GM21423 (cell line): ENCODE measurements around the gene CACNB4.

Experiments
- ATAC-seq: cut with Tn5 transposase; IDR thresholded peaks from one replicate; pipeline ENCODE4 v1.9.1; 2021; ENCODE audit warnings: mild to moderate bottlenecking, moderate library complexity; ENCODE audit not compliant: unreplicated experiment

The CACNB4 gene

DNA sequence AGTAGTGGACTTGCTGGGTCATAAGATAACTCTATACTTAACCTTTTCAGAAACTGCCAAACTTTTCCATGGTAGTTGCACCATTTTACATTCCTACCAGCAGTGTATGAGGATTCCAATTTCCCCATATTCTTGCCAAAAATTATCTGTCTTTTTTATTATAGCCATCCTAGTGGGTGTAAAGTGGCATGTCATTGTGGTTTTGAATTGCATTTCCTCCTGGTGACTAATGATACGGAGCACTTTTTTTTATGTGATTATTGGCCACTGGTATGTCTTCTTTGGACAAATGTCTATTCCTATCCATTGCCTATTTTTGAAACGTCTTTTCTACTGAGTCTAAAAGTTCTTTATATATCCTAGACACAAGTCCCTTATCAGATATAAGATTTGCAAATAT, 44.3 kb downstream of the CACNB4 start:
- ATAC-seq = no peak

DNA sequence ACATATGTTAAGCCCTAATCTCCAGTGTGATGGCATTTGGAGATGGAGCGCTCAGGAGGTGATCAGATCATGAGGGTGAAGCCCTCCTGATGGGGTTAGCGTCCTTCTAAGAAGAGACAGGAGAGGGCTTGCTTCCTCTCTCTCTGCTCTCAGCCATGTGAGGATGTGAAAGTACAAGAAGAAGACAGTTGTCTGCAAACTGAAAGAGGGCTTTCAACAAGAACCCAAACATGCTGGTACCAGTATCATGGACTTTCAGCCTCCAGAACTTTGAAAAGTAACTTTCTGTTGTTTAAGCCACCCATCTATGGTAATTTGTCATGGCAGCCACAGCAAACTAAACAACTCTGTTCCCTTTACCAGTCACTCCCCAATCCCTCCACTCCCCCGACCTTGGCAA, 47.4 kb downstream of the CACNB4 start:
- ATAC-seq = peak; percentile 30

DNA sequence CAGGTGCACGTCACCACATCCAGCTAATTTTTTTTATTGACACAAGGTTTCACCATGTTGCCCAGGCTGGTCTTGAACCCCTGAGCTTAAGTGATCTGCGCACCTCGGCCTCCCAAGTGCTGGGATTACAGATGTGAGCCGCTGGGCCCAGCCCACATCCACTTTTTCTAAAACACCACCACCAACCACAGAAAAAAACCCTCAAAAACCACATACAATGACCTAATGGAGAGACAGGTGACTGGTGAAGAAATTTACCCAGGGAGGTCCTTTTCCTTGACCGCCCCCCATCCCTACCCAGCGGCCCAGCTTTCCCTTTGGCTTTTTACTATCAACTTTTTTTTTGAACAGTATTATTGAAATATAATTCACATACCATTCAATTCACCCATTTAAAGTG, 47.9 kb downstream of the CACNB4 start:
- no peak for ATAC-seq

- ATAC-seq = no peak
Measured at GRCh38 chr2:152050341-152050740, 48.5 kb downstream of the CACNB4 start.

- ATAC-seq = no peak
Measured at GRCh38 chr2:152049541-152049940, 49.3 kb downstream of the CACNB4 start.

GRCh38 chr2:152047824-152048471, 50.9 kb downstream of the CACNB4 start:
- no peak for ATAC-seq

DNA sequence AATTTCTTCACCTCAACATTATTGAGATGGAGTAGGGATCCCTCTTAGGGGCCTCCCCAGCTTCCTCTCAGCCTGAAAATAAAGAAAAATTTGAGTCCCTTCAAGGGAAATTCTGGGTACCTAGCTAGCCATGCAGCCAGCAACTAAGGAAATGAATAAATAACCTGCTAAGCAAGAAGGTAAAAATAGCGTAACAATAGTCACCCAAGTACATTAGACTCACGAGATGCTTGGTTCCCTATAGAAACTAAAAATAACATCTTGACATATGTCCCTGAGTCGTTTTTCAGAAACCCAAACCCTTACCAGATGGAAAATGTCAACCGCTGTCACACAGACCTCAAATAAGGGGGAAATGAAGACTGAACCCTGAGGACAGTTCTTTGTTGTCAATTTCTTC, 51.9 kb downstream of the CACNB4 start:
- peak; percentile 70 for ATAC-seq

GRCh38 chr2:152042636-152043615, 55.9 kb downstream of the CACNB4 start:
- no peak for ATAC-seq

- ATAC-seq = no peak
Measured at GRCh38 chr2:152038441-152038958, 60.3 kb downstream of the CACNB4 start.

GRCh38 chr2:152037743-152038435, 61.0 kb downstream of the CACNB4 start:
- ATAC-seq = no peak

DNA sequence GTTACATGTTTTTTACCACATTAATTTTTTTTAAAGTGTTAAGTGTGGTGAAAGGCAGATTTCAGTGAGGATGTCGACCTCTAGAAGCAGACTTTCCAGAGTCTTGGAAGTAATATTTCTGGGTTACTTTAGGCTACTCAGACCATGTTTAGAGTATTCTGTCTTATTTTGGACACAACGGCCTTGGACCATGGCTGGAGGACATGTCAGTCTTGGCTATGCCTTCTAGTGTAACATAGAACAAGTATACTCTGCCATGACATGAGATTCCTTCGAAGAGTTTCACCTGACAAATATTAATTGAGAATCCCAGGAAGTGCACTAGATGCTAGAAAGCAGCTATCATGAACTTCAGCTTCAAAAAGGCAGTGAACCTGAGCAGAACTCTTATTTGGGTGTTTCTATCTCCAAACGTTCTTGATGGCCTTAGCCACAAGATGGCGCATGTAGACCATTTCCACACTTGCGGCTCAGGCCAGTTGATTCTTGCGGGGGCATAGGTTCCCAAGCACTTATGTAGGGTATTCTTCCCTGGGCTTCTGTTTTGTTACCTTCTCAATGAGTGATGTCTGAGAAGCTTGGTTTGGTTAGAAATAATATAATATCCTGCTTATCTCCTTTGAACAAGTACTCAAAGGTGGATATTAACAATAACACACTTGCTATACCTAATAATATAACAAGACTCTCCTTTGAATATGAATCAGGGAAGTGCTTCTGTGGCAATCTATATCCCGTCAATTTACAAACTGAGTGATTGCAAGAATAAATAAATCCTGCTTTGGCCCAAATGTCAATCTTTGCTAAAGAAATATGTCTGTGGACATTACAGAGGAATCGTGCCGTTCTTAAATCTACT, 62.0 kb downstream of the CACNB4 start:
- ATAC-seq = peak; percentile 75

- no peak for ATAC-seq
Measured at GRCh38 chr2:152034257-152034801, 64.5 kb downstream of the CACNB4 start.

- ATAC-seq = no peak
Measured at GRCh38 chr2:152033011-152033925, 65.6 kb downstream of the CACNB4 start.

- ATAC-seq = no peak
Measured at GRCh38 chr2:152031747-152032306, 67.0 kb downstream of the CACNB4 start.

DNA sequence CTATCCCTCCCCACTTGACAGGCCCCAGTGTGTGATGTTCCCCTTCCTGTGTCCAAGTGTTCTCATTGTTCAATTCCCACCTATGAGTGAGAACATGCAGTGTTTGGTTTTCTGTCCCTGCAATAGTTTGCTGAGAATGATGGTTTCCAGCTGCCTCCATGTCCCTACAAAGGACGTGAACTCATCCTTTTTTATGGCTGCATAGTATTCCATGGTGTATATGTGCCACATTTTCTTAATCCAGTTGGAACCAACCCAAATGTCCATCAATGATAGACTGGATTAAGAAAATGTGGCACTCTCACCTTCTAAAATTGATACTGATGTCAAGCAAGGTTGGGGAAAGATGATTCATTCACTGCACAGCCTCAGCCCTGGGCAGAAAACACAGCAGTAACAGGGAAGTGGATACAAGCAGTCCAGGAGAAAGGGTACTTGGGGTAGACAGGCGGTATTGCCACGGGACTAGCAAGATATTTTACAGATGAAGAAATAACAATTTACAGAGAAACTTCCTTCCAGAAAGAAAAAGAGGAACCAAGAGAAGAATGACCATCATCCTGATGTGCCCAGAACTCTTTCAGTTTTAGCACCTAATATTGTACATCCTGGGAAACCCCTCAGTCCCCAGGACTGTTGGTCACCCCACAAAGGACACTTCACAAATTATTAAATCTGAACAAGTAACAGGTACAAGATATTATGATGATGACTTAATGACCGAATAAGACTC, 68.1 kb downstream of the CACNB4 start:
- ATAC-seq = peak; percentile 59

GRCh38 chr2:152028182-152028862, 70.5 kb downstream of the CACNB4 start:
- no peak for ATAC-seq

DNA sequence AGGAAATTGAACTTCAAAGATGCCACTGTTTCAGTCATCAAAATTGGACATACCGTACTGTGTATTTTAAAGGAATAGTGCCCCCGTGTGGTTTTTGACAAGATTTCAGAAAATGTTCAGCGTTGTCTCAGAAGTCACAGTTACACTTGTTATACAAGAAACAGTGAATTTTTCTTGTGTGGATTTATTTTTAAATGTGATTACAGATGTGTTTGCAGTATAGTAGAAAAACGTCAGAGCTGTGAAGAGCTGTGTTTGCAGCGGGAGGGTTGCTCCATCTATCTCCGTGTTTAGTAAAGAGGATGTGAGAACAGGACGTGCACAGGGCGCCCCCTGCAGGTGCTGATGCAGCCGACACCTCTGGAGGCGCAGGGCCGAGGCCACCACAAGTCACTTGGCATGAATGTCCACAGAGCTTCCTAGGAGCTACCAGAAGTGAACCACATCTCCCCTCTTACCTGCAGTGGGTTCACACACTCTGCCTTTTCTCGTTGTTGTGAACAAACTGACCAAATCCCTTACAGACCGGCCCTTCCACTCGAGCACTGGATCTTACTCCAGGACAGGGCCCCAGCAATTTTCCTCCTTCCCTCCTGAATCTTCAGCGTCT, 73.1 kb downstream of the CACNB4 start:
- ATAC-seq = peak; percentile 92
